ENCODE measurements around the gene BDKRB2.

The BDKRB2 gene

DNA sequence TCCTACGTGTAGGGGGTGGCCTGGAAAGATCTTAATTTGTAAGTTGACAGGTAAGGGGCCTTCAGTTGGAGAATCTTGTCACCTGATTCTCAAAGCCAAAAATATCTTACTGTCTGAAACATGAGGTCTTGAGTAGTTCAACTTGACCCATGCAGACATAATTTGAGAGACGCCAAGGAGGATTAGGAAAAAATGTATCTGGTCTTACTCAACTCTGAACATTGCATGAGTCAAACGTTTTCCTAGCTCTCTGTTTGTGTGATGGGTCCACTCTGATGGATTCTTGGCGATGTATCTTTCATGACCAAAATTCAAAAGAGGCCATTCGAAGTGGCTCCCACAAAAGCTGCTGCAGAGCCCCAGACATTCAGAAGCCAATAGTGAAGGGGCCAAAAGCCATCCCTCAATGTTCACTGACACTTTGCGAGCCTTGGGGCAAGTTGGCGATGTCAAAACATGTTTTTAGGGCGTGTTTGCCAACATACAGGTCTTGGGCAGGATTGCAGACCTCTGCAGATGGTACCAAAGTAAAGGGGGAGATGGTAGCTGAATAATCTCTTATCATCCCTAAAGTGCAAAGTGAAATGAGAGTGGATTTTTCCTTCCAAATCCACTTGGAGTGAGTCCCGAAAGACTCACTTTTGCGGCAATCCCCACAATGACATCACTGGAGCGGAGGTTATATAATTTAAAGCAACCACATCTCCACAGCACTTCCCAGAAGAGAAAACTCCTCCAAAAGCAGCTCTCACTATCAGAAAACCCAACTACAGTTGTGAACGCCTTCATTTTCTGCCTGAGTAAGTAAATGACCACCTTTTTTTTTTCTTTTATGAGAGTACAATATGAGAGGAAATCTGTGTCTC lies 51.1 kb downstream of the BDKRB2 start, which contains the start of gene BDKRB1:
BDKRB1 (plus strand) TSS at position 710 of the 866 bp plus-strand sequence. CDS start 7,473 bp downstream, outside the sequence.
- no peak for FAIRE-seq

DNA sequence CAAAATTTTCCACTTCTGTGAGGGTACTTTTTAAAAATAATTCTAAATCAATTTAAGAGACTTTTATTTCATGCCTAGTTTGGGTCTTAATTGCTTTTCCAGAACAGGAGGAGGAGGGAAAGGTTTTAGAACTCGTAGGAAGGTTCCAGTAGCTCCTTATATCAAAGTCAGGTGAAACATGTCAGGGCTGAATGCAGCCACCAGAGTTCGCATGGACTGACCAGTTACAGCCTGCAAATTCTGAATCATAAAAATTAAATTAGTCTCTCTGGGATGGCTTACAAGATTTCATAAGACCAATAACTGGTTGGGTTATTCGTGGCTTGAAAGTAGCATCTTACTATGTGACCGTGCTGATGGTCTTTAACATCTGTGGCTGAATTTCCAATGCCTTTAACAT lies 51.8 kb downstream of the BDKRB2 start:
- no peak for FAIRE-seq

DNA sequence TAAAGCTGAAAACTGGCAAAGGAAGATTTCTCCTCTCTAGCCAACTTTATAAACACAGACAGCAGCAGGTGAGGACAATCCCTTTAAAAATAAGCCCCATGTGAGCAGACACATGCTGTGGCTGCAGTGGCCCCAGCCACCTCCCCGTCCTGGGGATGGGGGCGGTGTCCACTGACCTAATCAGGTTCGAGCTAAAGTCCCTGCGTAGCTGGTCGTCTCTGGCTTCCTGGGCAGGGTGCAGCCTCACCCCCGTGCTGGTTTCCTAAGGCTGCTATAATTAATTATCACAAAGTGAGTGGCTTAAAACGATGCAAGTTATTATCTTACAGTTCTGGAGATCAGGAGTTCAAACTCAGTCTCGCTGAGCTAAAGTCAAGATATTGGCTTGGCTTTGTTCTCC lies 52.4 kb downstream of the BDKRB2 start:
- no peak for FAIRE-seq

DNA sequence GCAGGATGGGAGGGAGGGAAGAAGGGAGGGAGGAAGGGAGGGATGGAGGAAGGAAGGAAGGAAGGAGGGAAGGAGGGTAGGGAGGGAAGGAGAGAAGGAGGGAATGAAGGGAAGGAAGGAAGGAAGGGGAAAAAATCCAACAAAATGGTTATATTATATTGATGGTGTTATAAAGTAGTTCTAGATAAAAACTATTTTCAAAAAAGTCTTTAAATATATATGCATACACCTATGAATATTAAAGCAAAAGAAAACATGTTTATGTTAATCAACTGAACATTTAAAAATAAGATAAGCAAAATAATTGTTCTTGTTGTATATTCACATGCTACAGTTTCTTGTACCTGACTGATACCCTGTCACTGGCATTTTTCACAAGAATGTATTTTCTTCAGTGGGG lies 53.3 kb downstream of the BDKRB2 start:
- no peak for FAIRE-seq

DNA sequence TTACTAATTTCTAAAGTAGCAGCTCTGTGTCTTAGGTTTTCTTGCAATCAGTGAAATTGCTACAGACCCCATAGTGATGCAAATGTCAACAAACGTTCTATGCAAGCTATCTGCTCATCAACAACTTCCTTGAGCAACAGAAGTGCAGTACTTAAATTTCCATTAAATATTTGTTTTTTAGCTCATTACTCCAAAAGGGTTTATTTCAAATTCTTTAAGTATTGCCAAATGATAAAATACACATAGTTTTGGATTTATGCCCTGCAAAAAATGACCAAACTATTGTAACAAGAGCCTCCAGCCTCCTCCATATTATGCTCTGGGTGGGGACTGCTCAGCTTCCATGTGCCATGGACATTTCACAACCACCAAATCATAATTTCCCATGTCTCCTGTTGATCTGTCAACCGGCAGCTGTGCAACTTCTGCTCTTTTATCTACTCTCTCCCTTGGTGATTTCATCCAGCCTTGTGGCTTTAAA lies 55.7 kb downstream of the BDKRB2 start:
- FAIRE-seq: no peak

DNA sequence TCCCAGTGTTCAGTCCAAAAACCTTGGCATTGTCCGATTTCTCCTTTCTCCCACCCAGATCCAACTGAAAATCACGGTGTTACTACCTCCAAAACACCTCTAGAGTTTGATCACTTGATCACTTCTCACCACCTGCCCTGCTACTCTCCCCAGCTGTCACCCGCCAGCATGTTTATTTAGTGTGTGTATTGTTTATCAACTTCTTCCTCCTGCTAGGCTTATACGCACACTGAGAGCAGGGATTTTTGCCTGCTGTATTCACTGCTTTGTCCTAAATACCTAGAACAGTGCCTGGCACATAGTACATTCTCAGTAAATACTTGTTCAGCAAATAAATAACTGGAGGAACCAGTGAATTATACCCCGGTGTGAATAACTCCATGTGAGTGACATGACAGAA lies 56.4 kb downstream of the BDKRB2 start:
- FAIRE-seq: no peak

DNA sequence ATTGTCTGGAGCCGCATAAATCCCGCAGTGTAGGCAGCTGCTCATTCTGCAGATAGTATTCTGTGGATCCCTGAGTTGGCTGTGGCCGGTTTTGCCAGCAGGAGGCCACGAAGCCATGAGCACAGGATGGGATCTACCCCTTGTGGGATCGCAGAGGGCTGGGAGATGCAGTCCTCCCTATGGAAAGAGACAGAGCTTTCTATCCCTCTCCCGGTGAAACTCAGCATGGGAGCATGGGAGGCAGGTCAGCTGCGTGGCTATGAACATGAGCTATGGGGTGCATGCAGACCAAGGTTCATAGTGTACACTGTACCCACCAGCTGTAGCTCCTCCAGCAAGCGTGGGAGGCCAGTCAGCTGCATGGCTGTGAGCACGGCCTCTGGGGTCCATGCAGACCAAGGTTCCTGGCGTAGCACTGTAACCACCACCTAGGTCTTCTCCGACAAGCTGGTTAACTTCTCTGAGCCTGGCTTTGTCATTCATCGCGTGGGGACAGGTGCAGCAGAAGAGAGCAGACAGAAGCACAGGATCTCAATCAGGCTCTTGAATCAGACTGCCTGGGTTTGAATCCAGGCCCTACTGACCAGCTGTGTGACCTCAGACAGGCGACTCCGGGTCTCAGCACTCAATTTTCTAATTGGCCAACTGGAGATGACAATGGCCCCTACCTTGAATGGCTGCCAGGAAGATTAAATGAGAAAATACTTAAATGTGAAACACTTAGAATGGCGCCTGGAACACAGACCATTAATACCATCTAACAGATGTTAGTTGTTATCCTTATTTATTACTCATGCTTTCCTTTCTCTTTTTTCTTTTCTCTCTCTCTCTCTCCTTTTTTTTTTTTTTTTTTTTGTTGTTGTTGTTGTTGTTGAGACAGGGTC lies 57.4 kb downstream of the BDKRB2 start:
- FAIRE-seq: no peak

DNA sequence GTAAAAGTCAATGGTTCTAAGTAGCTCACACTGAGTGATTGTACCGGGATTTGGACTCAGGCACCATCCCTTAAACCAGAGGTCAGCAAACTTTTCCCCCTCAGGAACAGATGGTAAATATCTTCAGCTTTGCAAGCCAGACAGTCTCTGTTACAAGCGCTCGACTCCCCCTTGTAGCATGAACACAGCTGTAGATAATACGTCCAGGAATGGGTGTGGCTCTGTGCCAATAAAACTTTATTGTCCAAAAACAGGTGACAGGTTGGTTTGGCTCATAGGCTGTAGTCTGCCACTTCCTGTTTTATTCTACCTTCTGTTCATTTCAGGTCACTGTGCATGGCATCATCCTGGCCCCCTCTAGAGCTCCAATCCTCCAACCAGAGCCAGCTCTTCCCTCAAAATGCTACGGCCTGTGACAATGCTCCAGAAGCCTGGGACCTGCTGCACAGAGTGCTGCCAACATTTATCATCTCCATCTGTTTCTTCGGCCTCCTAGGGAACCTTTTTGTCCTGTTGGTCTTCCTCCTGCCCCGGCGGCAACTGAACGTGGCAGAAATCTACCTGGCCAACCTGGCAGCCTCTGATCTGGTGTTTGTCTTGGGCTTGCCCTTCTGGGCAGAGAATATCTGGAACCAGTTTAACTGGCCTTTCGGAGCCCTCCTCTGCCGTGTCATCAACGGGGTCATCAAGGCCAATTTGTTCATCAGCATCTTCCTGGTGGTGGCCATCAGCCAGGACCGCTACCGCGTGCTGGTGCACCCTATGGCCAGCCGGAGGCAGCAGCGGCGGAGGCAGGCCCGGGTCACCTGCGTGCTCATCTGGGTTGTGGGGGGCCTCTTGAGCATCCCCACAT lies 58.9 kb downstream of the BDKRB2 start:
- no peak for FAIRE-seq

DNA sequence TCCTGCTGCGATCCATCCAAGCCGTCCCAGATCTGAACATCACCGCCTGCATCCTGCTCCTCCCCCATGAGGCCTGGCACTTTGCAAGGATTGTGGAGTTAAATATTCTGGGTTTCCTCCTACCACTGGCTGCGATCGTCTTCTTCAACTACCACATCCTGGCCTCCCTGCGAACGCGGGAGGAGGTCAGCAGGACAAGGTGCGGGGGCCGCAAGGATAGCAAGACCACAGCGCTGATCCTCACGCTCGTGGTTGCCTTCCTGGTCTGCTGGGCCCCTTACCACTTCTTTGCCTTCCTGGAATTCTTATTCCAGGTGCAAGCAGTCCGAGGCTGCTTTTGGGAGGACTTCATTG lies 59.5 kb downstream of the BDKRB2 start:
- FAIRE-seq: no peak

DNA sequence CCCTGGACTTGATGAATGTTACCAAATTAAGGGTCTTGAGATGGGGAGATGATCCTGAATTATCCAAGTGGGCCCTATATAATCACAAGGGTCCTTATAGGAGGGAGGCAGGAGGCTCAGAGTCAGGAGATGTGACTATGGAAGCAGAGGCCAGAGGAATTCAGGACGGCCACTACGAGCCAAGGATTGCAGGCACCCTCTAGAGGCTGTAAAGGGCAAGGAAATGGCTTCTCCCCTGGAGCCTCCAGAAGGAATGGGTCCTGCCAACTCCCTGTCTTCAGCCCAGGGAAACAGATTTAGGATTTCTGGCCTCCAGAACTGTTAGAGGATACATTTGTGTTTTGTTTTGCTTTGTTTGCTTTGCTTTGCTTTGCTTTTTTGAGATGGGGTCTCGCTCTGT lies 60.2 kb downstream of the BDKRB2 start:
- FAIRE-seq: no peak

DNA sequence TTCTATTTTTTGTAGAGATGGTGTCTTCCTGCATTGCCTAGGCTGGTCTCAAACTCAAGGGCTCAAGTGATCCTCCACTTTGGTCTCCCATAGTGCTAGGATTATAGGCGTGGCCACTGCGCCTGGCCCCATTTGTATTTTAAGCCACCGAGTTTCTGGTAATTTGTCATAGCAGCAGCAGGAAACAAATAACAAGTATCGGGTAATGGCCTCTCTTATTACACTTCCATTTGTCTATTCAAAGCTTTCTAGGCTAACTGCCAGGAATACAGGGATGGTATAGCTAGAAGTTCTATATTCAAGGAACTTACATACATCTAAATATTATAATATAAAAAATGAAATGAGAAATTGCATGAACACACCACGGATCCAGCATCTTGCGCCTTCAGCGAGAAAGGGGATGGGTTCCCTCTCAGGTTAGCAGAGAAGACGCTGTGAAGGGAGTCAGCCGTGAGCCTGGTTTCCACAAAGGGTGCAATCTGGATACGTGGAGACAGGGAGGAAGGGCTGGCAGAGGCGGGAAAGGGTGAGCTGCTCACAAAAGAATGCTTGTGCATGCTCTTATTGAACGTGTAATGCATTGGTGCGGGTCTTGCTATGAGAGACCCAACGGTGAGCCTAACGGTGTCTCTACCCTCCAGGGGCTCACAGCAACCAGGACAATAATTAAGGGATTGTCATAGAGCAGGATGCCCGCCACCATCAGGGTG lies 60.9 kb downstream of the BDKRB2 start:
- FAIRE-seq: no peak

DNA sequence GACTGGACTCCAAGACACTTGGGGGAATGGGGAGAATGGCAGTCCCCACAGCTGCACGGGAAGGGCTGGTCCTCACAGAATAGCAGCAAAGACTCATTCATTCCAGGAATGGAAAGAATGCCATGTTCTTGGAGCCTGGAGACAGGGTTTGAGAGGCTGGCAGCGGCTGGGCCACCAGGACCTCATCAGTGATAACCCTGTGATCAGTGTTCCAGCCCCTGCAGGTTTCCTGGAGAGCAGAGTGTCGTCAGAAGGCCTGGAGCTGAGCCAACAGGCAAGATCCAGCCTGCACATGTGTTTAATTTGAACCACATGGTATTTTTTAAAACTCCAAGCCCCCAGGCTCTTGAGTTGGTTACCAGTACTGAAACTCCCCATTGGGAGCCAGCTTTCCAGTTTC lies 62.7 kb downstream of the BDKRB2 start:
- no peak for FAIRE-seq

DNA sequence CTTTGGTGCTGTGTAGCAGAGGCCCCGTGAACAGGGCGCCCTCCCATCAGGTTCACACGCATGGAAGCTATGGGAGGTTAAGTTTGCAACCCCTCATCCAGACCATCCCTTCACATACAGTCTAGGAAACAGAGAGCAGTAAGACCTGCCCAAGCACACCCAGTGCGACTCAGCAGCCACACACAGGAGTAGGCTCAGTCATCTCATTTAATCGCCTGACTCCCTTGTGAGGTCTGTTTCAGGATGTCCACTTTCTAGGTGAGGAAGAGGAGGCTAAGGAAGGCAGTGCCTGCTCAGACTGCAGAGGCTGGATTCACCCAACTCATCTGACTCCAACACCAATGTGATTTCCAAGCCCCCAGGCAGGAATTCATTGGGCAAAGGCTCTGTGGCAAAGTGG lies 63.3 kb downstream of the BDKRB2 start:
- no peak for FAIRE-seq

DNA sequence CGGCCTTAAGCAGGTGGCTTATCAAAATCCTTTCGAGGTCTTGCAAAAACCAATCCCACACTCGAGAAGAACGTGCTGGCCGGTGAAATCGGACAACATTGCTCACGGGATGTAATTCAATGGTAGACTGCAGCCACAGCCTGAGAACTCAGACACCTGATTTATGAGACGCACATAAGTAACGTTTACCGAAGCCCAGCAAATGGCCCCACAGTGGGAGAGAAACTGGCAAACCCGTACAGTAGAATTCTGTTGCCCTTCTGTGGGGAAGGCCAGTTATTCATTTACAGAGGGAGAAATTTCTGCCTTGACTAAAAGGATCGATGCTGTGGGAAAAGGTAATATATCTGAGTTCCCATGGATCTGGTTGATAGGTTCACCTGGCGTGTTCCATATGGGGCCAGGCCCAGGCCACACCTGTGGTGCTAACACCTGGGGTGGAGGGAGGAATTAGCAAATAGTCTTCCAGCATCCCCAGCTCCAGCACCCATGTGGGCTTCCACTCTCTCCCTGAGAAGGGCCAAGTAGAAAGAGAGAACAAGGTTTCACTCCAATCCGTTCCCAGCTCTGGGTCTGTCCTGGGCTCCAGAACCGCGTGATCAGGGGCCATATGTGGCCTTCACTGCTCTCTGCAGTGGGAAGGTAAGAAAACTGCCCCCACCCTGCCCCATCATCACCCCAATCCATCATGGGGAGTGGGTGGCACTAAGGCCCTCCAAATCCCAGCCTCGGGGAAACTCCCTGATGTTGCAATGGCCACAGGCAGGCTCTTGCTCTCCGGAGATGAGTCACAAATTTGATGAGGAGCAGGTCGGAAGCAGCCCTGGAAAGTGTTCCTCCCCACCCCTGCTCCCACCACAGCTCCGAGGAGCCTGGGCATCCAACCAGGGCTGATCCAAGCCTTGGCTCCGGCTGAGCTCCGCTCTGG lies 64.1 kb downstream of the BDKRB2 start:
- FAIRE-seq: no peak

DNA sequence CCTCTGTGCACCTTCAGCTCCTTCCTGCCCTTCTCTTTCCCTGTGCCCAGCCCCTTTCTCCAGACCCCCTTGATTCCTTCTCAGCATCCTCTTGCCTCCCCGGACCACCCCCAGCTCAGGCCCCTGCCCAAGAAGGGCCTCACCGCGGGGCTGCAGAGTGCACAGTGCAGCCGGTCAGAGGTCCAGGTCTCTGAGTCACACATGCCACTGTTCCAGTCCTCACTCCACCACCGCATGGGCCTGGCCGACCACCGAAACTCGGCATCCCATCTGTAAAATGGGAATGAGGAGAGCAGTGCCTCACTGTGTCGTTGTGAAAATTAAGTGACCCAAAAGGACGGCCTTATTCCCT lies 64.7 kb downstream of the BDKRB2 start:
- no peak for FAIRE-seq

DNA sequence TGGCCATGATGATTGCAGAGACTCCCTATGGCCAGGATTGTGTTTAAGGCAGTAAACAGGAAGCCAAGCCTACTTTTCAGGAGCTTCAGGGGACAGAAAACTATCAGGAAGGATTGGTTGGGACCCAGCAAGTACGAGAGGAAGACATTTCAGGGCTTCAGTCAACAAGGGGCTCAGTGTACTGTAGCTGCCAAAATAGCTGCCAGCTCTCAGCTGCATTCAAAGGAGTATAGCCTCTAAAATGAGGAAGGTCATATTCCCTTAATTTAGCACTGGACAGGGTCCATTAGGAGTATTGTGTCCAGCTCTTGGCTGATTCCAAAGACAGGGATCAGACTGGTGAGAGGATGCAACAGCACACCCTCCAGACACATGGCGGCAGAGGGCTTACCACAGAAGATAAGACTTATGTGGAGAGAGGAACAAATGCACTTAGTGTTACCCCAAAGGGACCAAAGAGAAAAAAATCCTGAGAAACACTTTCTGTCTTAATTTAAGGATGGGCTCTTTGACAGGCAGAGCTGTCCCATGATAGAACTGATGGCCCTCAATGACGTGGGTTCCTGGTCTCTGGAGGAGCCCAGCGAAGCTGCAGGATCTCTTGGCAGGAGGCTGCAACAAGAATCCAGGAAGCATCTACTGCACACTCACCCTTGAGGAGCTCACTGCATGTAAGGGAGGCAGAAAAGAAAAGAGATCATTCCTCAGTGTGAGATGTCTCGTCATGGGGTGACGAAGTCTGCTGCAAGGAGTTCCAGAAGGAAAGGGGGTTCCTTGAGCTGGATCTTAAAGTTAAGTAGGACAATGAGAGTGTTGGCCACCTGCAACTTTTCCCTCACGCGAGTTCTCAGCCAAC lies 66.2 kb downstream of the BDKRB2 start:
- FAIRE-seq: no peak

DNA sequence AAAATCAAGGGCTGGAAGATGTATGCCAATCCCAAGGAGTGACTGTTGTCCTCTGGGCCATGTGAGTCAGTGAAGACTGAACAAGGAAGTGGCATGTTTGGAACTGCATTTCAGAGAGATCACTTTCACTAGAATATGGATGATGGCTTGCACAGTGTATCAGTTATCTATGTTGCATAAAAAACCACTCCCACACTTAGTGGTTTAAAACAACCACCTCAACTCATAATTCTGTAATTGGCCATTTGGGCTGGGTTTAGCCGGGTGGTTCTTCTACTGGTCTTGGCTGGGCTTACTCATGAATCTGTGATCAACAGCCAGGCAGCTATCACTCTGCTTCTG lies 66.8 kb downstream of the BDKRB2 start:
- FAIRE-seq: no peak

DNA sequence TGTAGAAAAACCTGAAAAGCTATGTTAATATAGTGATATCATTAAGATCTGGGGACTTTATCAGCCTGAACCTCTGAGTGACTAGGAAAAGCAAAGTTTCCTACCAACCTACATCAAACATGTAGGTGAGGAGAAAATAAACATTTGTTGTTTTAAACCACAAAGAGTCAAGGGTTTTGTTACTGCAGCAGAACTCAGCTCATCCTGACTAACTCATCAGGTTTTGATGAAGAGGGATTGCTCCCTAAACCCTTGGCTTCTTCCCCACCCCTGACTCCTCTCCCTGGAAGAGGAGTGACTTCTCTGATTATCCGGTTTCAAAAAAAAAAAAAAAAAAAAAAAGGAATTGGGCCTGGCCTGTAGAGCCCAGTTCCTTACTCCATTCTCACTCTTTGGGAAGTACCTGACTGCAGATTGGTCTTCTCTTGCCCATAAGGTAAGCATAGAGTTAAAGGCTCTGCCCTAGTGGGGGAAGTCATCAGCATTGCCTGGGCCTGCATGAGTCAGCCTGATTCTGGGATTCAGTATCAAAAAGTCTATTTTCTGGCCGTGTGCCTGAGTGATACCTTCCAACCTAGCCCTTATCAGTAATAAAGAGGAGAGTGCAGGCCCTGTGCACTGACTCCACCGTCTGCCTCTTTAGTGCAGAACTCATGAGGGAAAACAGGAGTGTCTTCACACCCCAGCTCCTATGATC lies 68.3 kb downstream of the BDKRB2 start:
- FAIRE-seq: no peak

DNA sequence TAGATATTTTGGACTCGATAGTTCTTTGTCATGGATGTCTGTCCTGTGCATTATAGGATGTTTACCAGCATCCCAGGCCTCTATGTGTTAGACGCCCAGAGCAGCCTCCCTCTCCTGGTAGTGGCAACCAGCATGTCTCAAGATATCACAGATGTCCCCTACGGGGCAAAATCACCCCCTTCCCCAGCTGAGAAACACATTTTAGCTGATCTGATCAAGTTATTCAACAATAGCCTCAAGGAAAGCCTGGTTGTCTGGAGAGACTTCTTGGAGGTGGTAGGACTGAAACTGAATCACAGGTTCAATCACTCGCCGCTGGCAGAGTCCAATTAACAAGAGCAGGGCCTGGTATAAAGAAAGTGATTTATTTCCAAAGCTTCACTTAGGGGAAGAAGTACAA lies 69.0 kb downstream of the BDKRB2 start:
- FAIRE-seq: no peak

DNA sequence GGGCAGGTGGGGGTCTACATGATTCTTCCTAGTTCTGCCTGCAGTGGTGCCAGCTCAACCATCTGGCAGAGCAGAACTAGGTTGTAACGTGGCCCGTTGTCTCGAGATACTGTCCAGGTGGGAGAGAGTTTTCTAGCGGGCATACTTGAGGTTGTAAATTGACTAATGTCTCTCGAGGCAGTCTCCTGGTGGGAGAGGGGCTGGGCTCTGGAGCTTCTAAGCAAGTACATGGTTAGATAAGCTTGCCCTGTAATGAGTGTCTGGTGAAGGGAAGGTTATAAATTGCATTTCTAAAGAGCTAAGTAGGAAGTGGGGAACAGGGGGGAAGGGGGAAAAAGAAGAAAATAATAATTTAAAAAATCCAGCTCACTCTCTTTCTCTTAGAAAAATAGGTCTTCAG lies 69.5 kb downstream of the BDKRB2 start:
- no peak for FAIRE-seq

Measured in G401.6 (cell line).